ENCODE measurements around the gene MICALL2.

The MICALL2 gene

DNA sequence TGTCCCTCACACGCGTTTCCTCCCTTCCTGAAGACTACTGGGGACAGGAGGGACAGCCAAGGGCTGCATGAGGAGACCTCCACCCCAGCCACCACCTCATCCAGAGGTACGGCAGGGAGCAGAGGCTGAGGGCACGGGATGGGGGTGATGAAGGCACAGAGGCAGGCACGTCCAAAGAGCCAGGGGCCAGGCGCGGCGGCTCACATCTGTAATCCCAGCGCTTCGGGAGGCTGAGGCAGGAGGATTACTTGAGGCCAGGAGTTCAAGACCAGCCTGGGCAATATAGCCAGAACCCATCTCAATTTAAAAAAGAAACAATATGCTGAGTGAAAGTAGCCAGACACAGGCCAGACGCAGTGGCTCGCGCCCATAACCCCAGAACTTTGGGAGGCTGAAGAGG lies 3.3 kb downstream of the MICALL2 start:
- Histone ChIP-seq H3K4me3 (ENCODE audit: low read depth, low read length) (no peak overlapping the region), H3K36me3 (no peaks in the 10 kb centered on the region), H3K9me3 (no peaks in the 10 kb centered on the region), H3K27me3 (peaks cover 15% of the 10 kb centered on the region; the same call in 1 of the 2 replicates), H3K4me1 (peaks cover 6% of the 10 kb centered on the region)
- TF ChIP-seq, protein P1, sequence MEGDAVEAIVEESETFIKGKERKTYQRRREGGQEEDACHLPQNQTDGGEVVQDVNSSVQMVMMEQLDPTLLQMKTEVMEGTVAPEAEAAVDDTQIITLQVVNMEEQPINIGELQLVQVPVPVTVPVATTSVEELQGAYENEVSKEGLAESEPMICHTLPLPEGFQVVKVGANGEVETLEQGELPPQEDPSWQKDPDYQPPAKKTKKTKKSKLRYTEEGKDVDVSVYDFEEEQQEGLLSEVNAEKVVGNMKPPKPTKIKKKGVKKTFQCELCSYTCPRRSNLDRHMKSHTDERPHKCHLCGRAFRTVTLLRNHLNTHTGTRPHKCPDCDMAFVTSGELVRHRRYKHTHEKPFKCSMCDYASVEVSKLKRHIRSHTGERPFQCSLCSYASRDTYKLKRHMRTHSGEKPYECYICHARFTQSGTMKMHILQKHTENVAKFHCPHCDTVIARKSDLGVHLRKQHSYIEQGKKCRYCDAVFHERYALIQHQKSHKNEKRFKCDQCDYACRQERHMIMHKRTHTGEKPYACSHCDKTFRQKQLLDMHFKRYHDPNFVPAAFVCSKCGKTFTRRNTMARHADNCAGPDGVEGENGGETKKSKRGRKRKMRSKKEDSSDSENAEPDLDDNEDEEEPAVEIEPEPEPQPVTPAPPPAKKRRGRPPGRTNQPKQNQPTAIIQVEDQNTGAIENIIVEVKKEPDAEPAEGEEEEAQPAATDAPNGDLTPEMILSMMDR (IDR thresholded peaks at IDR 0.05; ENCODE audit: low read depth, low read length): no peak
- no peak for DNase-seq

DNA sequence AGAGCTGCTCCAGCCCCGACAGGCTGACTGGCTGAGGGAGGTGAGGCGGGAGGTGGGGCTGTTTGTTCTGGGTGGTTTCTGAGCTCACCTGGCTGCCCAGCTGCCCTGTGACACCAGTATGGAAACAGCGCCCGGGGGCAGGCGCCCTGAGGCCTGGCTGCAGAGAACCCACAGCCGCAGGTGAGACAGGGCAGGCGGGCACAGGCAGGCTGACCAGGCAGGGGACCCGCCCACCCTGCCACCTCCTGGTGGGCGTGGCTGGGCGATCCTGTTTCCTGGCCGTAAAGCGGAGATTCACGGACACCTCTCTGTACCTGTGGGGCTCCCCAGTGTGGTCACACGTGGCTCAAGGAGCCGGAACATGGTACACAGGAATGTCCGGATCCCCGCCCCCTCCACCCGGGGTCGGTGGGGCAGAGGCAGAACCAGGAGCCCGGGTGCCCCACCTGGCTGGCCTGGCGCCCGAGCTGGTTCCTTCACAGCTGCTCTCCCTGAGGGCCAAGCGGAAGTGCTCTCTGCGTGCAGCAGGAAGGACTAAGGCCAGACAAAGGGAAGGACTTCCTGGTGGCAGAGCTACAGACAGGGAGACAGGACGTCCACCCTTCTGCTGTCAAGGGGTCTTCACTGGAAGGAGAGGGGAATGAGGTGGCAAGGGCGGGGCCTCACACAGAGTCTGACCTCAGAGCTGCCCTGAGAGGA lies 3.9 kb downstream of the MICALL2 start:
- no peak for DNase-seq
- TF ChIP-seq, protein P1 (IDR thresholded peaks at IDR 0.05; ENCODE audit: low read depth, low read length): no peak
- peaks cover 15% of the 10 kb centered on the region; the same call in 1 of the 2 replicates for H3K27me3 ChIP-seq
- peaks cover 6% of the 10 kb centered on the region for H3K4me1 ChIP-seq
- no peaks in the 10 kb centered on the region for H3K9me3 ChIP-seq
- no peaks in the 10 kb centered on the region for H3K36me3 ChIP-seq
- H3K4me3 ChIP-seq (ENCODE audit: low read depth, low read length): no peak overlapping the region

DNA sequence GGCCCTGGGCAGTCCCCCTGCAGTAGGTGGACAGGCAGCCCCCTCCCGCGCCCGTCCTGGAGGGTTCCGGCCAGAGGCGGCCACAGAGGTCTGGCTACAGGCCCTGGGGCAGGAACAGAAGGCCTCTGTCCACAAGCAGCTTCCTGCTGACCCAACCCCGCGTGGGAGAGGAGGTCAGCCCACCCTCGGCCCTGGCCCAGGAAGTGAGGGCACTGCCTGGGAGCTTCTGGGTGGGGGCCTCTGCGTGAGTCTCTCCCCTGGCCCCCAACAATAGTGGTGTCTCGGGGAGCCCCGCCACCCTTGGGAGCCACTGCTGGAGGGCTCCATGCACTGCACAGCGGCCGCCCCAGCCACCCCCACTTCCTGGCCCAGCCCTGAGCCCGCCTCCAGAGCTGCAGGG lies 4.7 kb downstream of the MICALL2 start:
- H3K36me3 ChIP-seq: no peaks in the 10 kb centered on the region
- TF ChIP-seq, protein P1 (IDR thresholded peaks at IDR 0.05; ENCODE audit: low read depth, low read length): no peak
- no peaks in the 10 kb centered on the region for H3K9me3 ChIP-seq
- peaks cover 4% of the 10 kb centered on the region for H3K4me1 ChIP-seq
- no peak overlapping the region for H3K4me3 ChIP-seq (ENCODE audit: low read depth, low read length)
- peaks cover 15% of the 10 kb centered on the region; the same call in 1 of the 2 replicates for H3K27me3 ChIP-seq
- no peak for DNase-seq

DNA sequence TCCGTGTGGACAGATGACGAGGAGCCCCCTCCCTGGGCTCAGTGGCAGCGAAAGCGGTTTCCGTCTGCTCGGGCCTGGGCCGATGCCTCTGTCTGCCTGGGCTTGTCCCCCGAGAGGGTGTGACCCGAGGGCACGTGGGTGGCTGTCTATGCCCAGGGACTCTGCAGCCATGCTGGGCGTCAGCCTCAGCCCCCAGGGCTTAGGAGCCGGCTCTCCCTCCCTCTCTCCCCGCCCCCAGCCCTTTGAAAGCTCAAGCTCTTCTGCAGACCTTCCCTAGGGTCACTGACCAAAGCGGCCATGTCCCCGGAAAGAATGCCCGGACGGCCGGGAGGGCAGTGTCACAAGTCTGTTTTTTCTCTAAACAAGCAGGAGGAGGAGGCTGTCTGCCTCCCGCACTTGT lies 7.1 kb downstream of the MICALL2 start:
- Histone ChIP-seq H3K4me1 (no peaks in the 10 kb centered on the region), H3K27me3 (no peaks in the 10 kb centered on the region; the same call in 1 of the 2 replicates), H3K36me3 (no peaks in the 10 kb centered on the region), H3K9me3 (no peaks in the 10 kb centered on the region), H3K4me3 (ENCODE audit: low read depth, low read length) (no peak overlapping the region)
- TF ChIP-seq, protein P1 (IDR thresholded peaks at IDR 0.05; ENCODE audit: low read depth, low read length): no peak
- no peak for DNase-seq

DNA sequence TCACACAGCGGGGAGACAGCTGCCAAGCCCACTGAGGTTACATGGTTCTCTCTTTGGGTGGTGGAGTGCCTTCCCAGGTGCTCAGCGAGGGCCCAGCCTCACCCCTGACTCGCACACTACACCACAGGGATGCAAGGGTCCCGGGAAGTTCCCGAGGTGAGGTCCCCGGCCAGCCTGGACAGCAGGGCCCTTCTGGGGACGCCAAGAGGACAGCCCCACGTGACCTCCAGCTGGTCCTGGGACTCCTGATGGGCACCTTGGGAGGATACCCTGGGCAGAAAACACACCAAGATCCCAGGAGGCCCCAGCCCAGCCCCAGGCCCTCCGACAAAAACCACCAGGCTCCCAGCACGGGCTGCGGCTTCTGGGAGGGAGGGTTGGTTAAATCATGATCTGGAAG lies 8.3 kb downstream of the MICALL2 start:
- no peaks in the 10 kb centered on the region for H3K9me3 ChIP-seq
- DNase-seq: no peak
- H3K27me3 ChIP-seq: no peaks in the 10 kb centered on the region
- TF ChIP-seq, protein P1 (IDR thresholded peaks at IDR 0.05; ENCODE audit: low read depth, low read length): no peak
- H3K36me3 ChIP-seq: no peaks in the 10 kb centered on the region
- no peaks in the 10 kb centered on the region for H3K4me1 ChIP-seq
- H3K4me3 ChIP-seq (ENCODE audit: low read depth, low read length): no peak overlapping the region

DNA sequence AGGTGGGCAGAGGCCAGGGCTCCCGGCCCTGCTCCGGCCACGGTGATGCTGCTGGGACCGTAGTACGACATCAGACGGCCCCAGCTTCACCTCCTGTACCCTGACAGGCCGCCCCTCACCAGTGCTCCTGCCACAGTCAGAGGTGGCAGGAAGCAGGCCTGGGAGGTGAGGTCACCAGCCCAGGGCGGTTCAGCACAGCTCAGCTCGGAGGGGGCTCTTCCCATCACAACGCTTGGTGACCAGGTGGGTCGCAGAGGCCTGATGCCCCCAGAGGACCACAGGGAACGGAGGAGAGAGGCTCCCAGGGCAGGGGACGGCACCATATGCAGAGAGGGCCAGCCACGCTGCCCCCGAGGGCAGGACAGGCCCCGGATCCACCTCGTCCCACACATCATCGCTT lies 8.8 kb downstream of the MICALL2 start:
- no peaks in the 10 kb centered on the region for H3K4me1 ChIP-seq
- no peak overlapping the region for H3K4me3 ChIP-seq (ENCODE audit: low read depth, low read length)
- H3K36me3 ChIP-seq: no peaks in the 10 kb centered on the region
- H3K9me3 ChIP-seq: no peaks in the 10 kb centered on the region
- H3K27me3 ChIP-seq: no peaks in the 10 kb centered on the region
- TF ChIP-seq, protein P1 (IDR thresholded peaks at IDR 0.05; ENCODE audit: low read depth, low read length): no peak
- no peak for DNase-seq

Data from BE2C (cell line).